ENCODE results near the gene ZNF280B. TPM values are rescaled to one million over a fixed set of nuclear protein-coding genes. Genes with fewer than 3 reads are reported as not detected.

The ZNF280B gene
- total RNA-seq, 1 experiment from 2014 or later = 0.10 TPM

GRCh38 chr22:22458387-22458786, 50.2 kb downstream of the ZNF280B start:
- in situ Hi-C loops (cut with HindIII; ENCODE audit: low pct_unique_long_range_greater_than_20kb, low sequenced_read_pairs) (no loop called here), intact Hi-C loops (cut with micrococcal nuclease; ENCODE audit: unreplicated experiment) (no loop called here)
- POLR2A ChIA-PET = no interaction called here

GRCh38 chr22:22454997-22455396, 53.5 kb downstream of the ZNF280B start:
- no peak overlapping the region for H3K27ac ChIP-seq (ENCODE audit: low read length)
- POLR2A ChIA-PET = no interaction called here
- no peaks in the 10 kb centered on the region for H3K9me3 ChIP-seq (ENCODE audit: control insufficient read depth, insufficient read depth, low read depth, low read length)
- ATAC-seq (no peak), DNase-seq (ENCODE audit: low read depth, low spot score) (no peak)
- CTCF ChIA-PET = no interaction called here
- H3K4me1 ChIP-seq (ENCODE audit: control insufficient read depth, insufficient read depth, low read length) = no peaks in the 10 kb centered on the region
- no peak overlapping the region for H3K4me3 ChIP-seq (ENCODE audit: low read depth in 2 of 2, low read length in 2 of 2)
- no peaks in the 10 kb centered on the region for H3K36me3 ChIP-seq (ENCODE audit: control insufficient read depth, insufficient read depth, low read length)
- intact Hi-C loops (cut with micrococcal nuclease; ENCODE audit: unreplicated experiment) = no loop called here
- in situ Hi-C loops (cut with HindIII; ENCODE audit: low pct_unique_long_range_greater_than_20kb, low sequenced_read_pairs) = no loop called here
- no peak for TF ChIP-seq TCF7L2 (IDR thresholded peaks at IDR 0.05; ENCODE audit: low read depth, low read length)
- no peak for TF ChIP-seq REST (IDR thresholded peaks at IDR 0.05; ENCODE audit: insufficient read depth in 1 of 2, low read depth in 2 of 2, low read length in 1 of 2)
- TF ChIP-seq SIN3A (IDR thresholded peaks at IDR 0.05; ENCODE audit: borderline replicate concordance, insufficient read depth, low read depth, low read length) = no peak
- TF ChIP-seq POLR2AphosphoS5 (IDR thresholded peaks at IDR 0.05; ENCODE audit: low read depth, low read length) = no peak
- TF ChIP-seq CTCF (IDR thresholded peaks at IDR 0.05) = no peak
- no TSS peak for BruUV-seq (replicated peaks)
- H3K27me3 ChIP-seq (ENCODE audit: control insufficient read depth, insufficient read depth, low read length) = no peaks in the 10 kb centered on the region; the same call in 1 of the 2 replicates

More at GRCh38 chr22:22458387-22458786, 50.2 kb downstream of the ZNF280B start:
- no TSS peak for BruUV-seq (replicated peaks)
- Histone ChIP-seq H3K27ac (ENCODE audit: low read length) (no peak overlapping the region), H3K36me3 (ENCODE audit: control insufficient read depth, insufficient read depth, low read length) (no peaks in the 10 kb centered on the region), H3K4me3 (ENCODE audit: low read depth in 2 of 2, low read length in 2 of 2) (no peak overlapping the region), H3K4me1 (ENCODE audit: control insufficient read depth, insufficient read depth, low read length) (no peaks in the 10 kb centered on the region), H3K27me3 (ENCODE audit: control insufficient read depth, insufficient read depth, low read length) (no peaks in the 10 kb centered on the region), H3K9me3 (ENCODE audit: control insufficient read depth, insufficient read depth, low read depth, low read length) (no peaks in the 10 kb centered on the region)
- CTCF ChIA-PET = no interaction called here
- DNase-seq (ENCODE audit: low read depth, low spot score) (no peak), ATAC-seq (no peak)
- no peak for TF ChIP-seq REST (IDR thresholded peaks at IDR 0.05; ENCODE audit: insufficient read depth in 1 of 2, low read depth in 2 of 2, low read length in 1 of 2)
- no peak for TF ChIP-seq POLR2AphosphoS5 (IDR thresholded peaks at IDR 0.05; ENCODE audit: low read depth, low read length)
- TF ChIP-seq SIN3A (IDR thresholded peaks at IDR 0.05; ENCODE audit: borderline replicate concordance, insufficient read depth, low read depth, low read length) = no peak
- TF ChIP-seq CTCF (IDR thresholded peaks at IDR 0.05) = no peak
- TF ChIP-seq TCF7L2 (IDR thresholded peaks at IDR 0.05; ENCODE audit: low read depth, low read length) = no peak

Measured in Panc1 (cell line).